ENCODE results near the gene G6PC1. TPM values are rescaled to one million over a fixed set of nuclear protein-coding genes. Genes with fewer than 3 reads are reported as not detected.
"Not testable (repeated sequence)": the region's sequence is repeated elsewhere in the genome, so short reads cannot be mapped to it uniquely, and the experiment has no call there.

Gene G6PC1
- total and polyA plus RNA-seq, 5 donors from 2014 or later, result not detected

- not testable (repeated sequence) for H3K9me3 Mint-ChIP-seq; H3K4me1 Mint-ChIP-seq; H3K36me3 ChIP-seq (ENCODE audit: control insufficient read depth, insufficient read depth, low read length); H3K4me1 ChIP-seq (ENCODE audit: control insufficient read depth, insufficient read depth, low read length, poor library complexity, severe bottlenecking); H3K27me3 ChIP-seq (ENCODE audit: control insufficient read depth, insufficient read depth, low read length); H3K27ac ChIP-seq (ENCODE audit: insufficient read depth, low read length, poor library complexity, severe bottlenecking); H3K4me3 Mint-ChIP-seq; H3K4me3 ChIP-seq (ENCODE audit: low read depth, low read length); DNase-seq; H3K36me3 Mint-ChIP-seq; H3K27ac Mint-ChIP-seq; ATAC-seq (ENCODE audit: low read depth in 2 of 2); H3K9me3 ChIP-seq (ENCODE audit: control insufficient read depth in 2 of 2, low read length in 2 of 2)
- peaks cover 11% of the 10 kb centered on the region for H3K27me3 Mint-ChIP-seq
Measured at GRCh38 chr17:42885806-42886205, 14.8 kb upstream of the G6PC1 start.

- no peak for ATAC-seq (ENCODE audit: low read depth in 2 of 2)
- peaks cover 11% of the 10 kb centered on the region for H3K27me3 Mint-ChIP-seq
- no peak overlapping the region for H3K4me3 Mint-ChIP-seq
- Histone ChIP-seq H3K4me3 (ENCODE audit: low read depth, low read length) (no peak overlapping the region), H3K4me1 (ENCODE audit: control insufficient read depth, insufficient read depth, low read length, poor library complexity, severe bottlenecking) (no peaks in the 10 kb centered on the region), H3K36me3 (ENCODE audit: control insufficient read depth, insufficient read depth, low read length) (no peaks in the 10 kb centered on the region), H3K9me3 (ENCODE audit: control insufficient read depth in 2 of 2, low read length in 2 of 2) (no peaks in the 10 kb centered on the region), H3K27ac (ENCODE audit: insufficient read depth, low read length, poor library complexity, severe bottlenecking) (no peak overlapping the region), H3K27me3 (ENCODE audit: control insufficient read depth, insufficient read depth, low read length) (no peaks in the 10 kb centered on the region)
- H3K27ac Mint-ChIP-seq, result no peak overlapping the region
- no peaks in the 10 kb centered on the region for H3K4me1 Mint-ChIP-seq
- no peak for DNase-seq
- H3K36me3 Mint-ChIP-seq, result no peaks in the 10 kb centered on the region
- H3K9me3 Mint-ChIP-seq, result no peaks in the 10 kb centered on the region
Measured at GRCh38 chr17:42886283-42887176, 14.1 kb upstream of the G6PC1 start.

- H3K27me3 ChIP-seq (ENCODE audit: control insufficient read depth, insufficient read depth, low read length), result peaks cover 3% of the 10 kb centered on the region
- no peak for DNase-seq
- Mint-ChIP-seq H3K27ac (no peak overlapping the region), H3K36me3 (no peaks in the 10 kb centered on the region), H3K27me3 (peaks cover 11% of the 10 kb centered on the region), H3K4me3 (no peak overlapping the region), H3K9me3 (no peaks in the 10 kb centered on the region), H3K4me1 (no peaks in the 10 kb centered on the region)
- no peaks in the 10 kb centered on the region for H3K9me3 ChIP-seq (ENCODE audit: control insufficient read depth in 2 of 2, low read length in 2 of 2)
- H3K36me3 ChIP-seq (ENCODE audit: control insufficient read depth, insufficient read depth, low read length), result no peaks in the 10 kb centered on the region
- no peak overlapping the region for H3K4me3 ChIP-seq (ENCODE audit: low read depth, low read length)
- H3K27ac ChIP-seq (ENCODE audit: insufficient read depth, low read length, poor library complexity, severe bottlenecking), result no peak overlapping the region
- no peaks in the 10 kb centered on the region for H3K4me1 ChIP-seq (ENCODE audit: control insufficient read depth, insufficient read depth, low read length, poor library complexity, severe bottlenecking)
- no peak for ATAC-seq (ENCODE audit: low read depth in 2 of 2)
Measured at GRCh38 chr17:42889809-42890208, 10.8 kb upstream of the G6PC1 start.

- Mint-ChIP-seq H3K27me3 (peaks cover 4% of the 10 kb centered on the region), H3K27ac (no peak overlapping the region), H3K36me3 (no peaks in the 10 kb centered on the region), H3K4me3 (no peak overlapping the region), H3K9me3 (no peaks in the 10 kb centered on the region), H3K4me1 (no peaks in the 10 kb centered on the region)
- Histone ChIP-seq H3K9me3 (ENCODE audit: control insufficient read depth in 2 of 2, low read length in 2 of 2) (no peaks in the 10 kb centered on the region), H3K27me3 (ENCODE audit: control insufficient read depth, insufficient read depth, low read length) (peaks cover 3% of the 10 kb centered on the region), H3K4me1 (ENCODE audit: control insufficient read depth, insufficient read depth, low read length, poor library complexity, severe bottlenecking) (no peaks in the 10 kb centered on the region), H3K27ac (ENCODE audit: insufficient read depth, low read length, poor library complexity, severe bottlenecking) (no peak overlapping the region), H3K36me3 (ENCODE audit: control insufficient read depth, insufficient read depth, low read length) (no peaks in the 10 kb centered on the region), H3K4me3 (ENCODE audit: low read depth, low read length) (no peak overlapping the region)
- ATAC-seq (ENCODE audit: low read depth in 2 of 2) (no peak), DNase-seq (no peak)
Measured at GRCh38 chr17:42891539-42892152, 9.0 kb upstream of the G6PC1 start.

- H3K9me3 Mint-ChIP-seq, result no peaks in the 10 kb centered on the region
- no peaks in the 10 kb centered on the region for H3K4me1 Mint-ChIP-seq
Measured at GRCh38 chr17:42893359-42893758, 7.2 kb upstream of the G6PC1 start.

GRCh38 chr17:42894283-42895184 is 6.1 kb upstream of the G6PC1 start:
- no peaks in the 10 kb centered on the region for H3K9me3 ChIP-seq (ENCODE audit: control insufficient read depth in 2 of 2, low read length in 2 of 2)
- ATAC-seq (ENCODE audit: low read depth in 2 of 2) (no peak), DNase-seq (no peak)
- Mint-ChIP-seq H3K36me3 (no peaks in the 10 kb centered on the region), H3K27me3 (peaks cover 14% of the 10 kb centered on the region), H3K9me3 (no peaks in the 10 kb centered on the region), H3K4me1 (no peaks in the 10 kb centered on the region), H3K27ac (no peak overlapping the region), H3K4me3 (no peak overlapping the region)
- H3K27me3 ChIP-seq (ENCODE audit: control insufficient read depth, insufficient read depth, low read length), result peaks cover 3% of the 10 kb centered on the region
- H3K4me3 ChIP-seq (ENCODE audit: low read depth, low read length), result no peak overlapping the region
- no peaks in the 10 kb centered on the region for H3K36me3 ChIP-seq (ENCODE audit: control insufficient read depth, insufficient read depth, low read length)
- H3K4me1 ChIP-seq (ENCODE audit: control insufficient read depth, insufficient read depth, low read length, poor library complexity, severe bottlenecking), result no peaks in the 10 kb centered on the region
- no peak overlapping the region for H3K27ac ChIP-seq (ENCODE audit: insufficient read depth, low read length, poor library complexity, severe bottlenecking)

More at GRCh38 chr17:42893359-42893758, 7.2 kb upstream of the G6PC1 start:
- no peak overlapping the region for H3K4me3 Mint-ChIP-seq
- H3K36me3 Mint-ChIP-seq, result no peaks in the 10 kb centered on the region
- H3K27ac Mint-ChIP-seq, result no peak overlapping the region
- H3K27me3 ChIP-seq (ENCODE audit: control insufficient read depth, insufficient read depth, low read length), result peaks cover 3% of the 10 kb centered on the region
- ATAC-seq (ENCODE audit: low read depth in 2 of 2) (no peak), DNase-seq (no peak)
- H3K4me1 ChIP-seq (ENCODE audit: control insufficient read depth, insufficient read depth, low read length, poor library complexity, severe bottlenecking), result no peaks in the 10 kb centered on the region
- no peak overlapping the region for H3K4me3 ChIP-seq (ENCODE audit: low read depth, low read length)
- no peaks in the 10 kb centered on the region for H3K36me3 ChIP-seq (ENCODE audit: control insufficient read depth, insufficient read depth, low read length)
- H3K9me3 ChIP-seq (ENCODE audit: control insufficient read depth in 2 of 2, low read length in 2 of 2), result no peaks in the 10 kb centered on the region
- peaks cover 9% of the 10 kb centered on the region for H3K27me3 Mint-ChIP-seq
- no peak overlapping the region for H3K27ac ChIP-seq (ENCODE audit: insufficient read depth, low read length, poor library complexity, severe bottlenecking)

- DNase-seq (no peak), ATAC-seq (ENCODE audit: low read depth in 2 of 2) (no peak)
- Histone ChIP-seq H3K36me3 (ENCODE audit: control insufficient read depth, insufficient read depth, low read length) (no peaks in the 10 kb centered on the region), H3K9me3 (ENCODE audit: control insufficient read depth in 2 of 2, low read length in 2 of 2) (no peaks in the 10 kb centered on the region), H3K27ac (ENCODE audit: insufficient read depth, low read length, poor library complexity, severe bottlenecking) (no peak overlapping the region), H3K4me1 (ENCODE audit: control insufficient read depth, insufficient read depth, low read length, poor library complexity, severe bottlenecking) (no peaks in the 10 kb centered on the region), H3K27me3 (ENCODE audit: control insufficient read depth, insufficient read depth, low read length) (peaks cover 3% of the 10 kb centered on the region), H3K4me3 (ENCODE audit: low read depth, low read length) (no peak overlapping the region)
- no peaks in the 10 kb centered on the region for H3K9me3 Mint-ChIP-seq
- no peak overlapping the region for H3K27ac Mint-ChIP-seq
- no peaks in the 10 kb centered on the region for H3K4me1 Mint-ChIP-seq
- H3K36me3 Mint-ChIP-seq, result no peaks in the 10 kb centered on the region
- peaks cover 14% of the 10 kb centered on the region for H3K27me3 Mint-ChIP-seq
- no peak overlapping the region for H3K4me3 Mint-ChIP-seq
Measured at GRCh38 chr17:42895185-42895555, 5.4 kb upstream of the G6PC1 start.

Data from CD4-positive, CD25-positive, alpha-beta regulatory T cell (primary cell).